K562 (cell line): ENCODE data around the gene KPNA1. TPM values are rescaled to one million over a fixed set of nuclear protein-coding genes. Genes with fewer than 3 reads are reported as not detected.

ENCODE experiments used
- MEIS2 ChIP-seq: fragments of 450-650 bp; IDR thresholded peaks from 2 replicates; pipeline ENCODE4 v1.6.1; 2014; ENCODE audit warnings: mild to moderate bottlenecking; ENCODE audit not compliant: partially characterized antibody
- NFYB ChIP-seq: IDR thresholded peaks from 2 replicates; pipeline ENCODE4 v1.6.1; 2011; ENCODE audit warnings: mild to moderate bottlenecking, moderate library complexity; ENCODE audit not compliant: insufficient read length; ENCODE audit errors: extremely low read depth
- TBP ChIP-seq: optimal IDR thresholded peaks from 2 replicates; pipeline ENCODE3; 2011; ENCODE audit warnings: low read depth, low read length, improper control_type of control experiment
- ZNF239 ChIP-seq: fragments of 250-450 bp; sonication (Bioruptor Pico); IDR thresholded peaks from 2 replicates; pipeline ENCODE4 v1.4.0; 2020; ENCODE audit warnings: mild to moderate bottlenecking
- ZNF780A ChIP-seq: fragments of 250-450 bp; sonication (Bioruptor Pico); IDR thresholded peaks from 2 replicates; pipeline ENCODE4 v1.5.0; 2021; ENCODE audit warnings: mild to moderate bottlenecking
- polyA plus RNA-seq, 8 experiments: library from polyadenylated mRNA; depleted of rRNA in 4 of 8; stranded (reverse) in 5 of 8; unstranded in 3 of 8; fragments of >200 nt; fragmentation: Nextera tagmentation in 2 of 8; fragmentation: Illumina TruSeq in 1 of 8; extraction: Ambion mirVana in 2 of 8; extraction: Trizol in 1 of 8; gene quantifications; 2 replicates each; pipeline versions ENCODE4 v1.2.1 to v1.2.3, GENCODE V29; 2011 to 2014; ENCODE audit warnings: inconsistent platforms in 1 of 8, missing spikeins in 1 of 8
- total RNA-seq, 7 experiments: library from RNA; depleted of rRNA in 6 of 7; stranded (reverse); fragments of >200 nt in 6 of 7; fragmentation: Illumina TruSeq in 2 of 7; extraction: Trizol in 2 of 7; gene quantifications; 2 replicates each; pipeline versions ENCODE4 v1.2.1 to v1.2.3, GENCODE V29; 2011 to 2021; ENCODE audit warnings: low replicate concordance in 1 of 7
- TF ChIP-seq, protein P1 (sequence below): fragments of 450-650 bp; IDR thresholded peaks from 2 replicates; pipeline ENCODE4 v1.6.1; 2016; ENCODE audit warnings: mild to moderate bottlenecking, moderate library complexity
- TF ChIP-seq, protein P2 (sequence below): fragments of 450-650 bp; formaldehyde crosslinking; IDR thresholded peaks from 2 replicates; pipeline ENCODE4 v1.4.0; 2022; ENCODE audit warnings: missing genetic modification characterization
- TF ChIP-seq, protein P3 (sequence below), 2 experiments: IDR thresholded peaks; 2 replicates each; pipeline ENCODE4 v1.6.1; 2011; ENCODE audit warnings: borderline replicate concordance in 1 of 2, control low read depth in 1 of 2, low read depth in 1 of 2, low read length in 1 of 2, mild to moderate bottlenecking in 1 of 2, mixed read lengths in 1 of 2, moderate library complexity in 1 of 2; ENCODE audit not compliant: insufficient read depth in 1 of 2, insufficient read length in 1 of 2, poor library complexity in 1 of 2, severe bottlenecking in 1 of 2; ENCODE audit errors: extremely low read depth in 1 of 2
- TF ChIP-seq, protein P4 (sequence below): fragments of 250-450 bp; sonication (Bioruptor Pico); IDR thresholded peaks from 2 replicates; pipeline ENCODE4 v1.9.0; 2021; ENCODE audit warnings: mild to moderate bottlenecking
- TF ChIP-seq, protein P5 (sequence below): sonication (generic); formaldehyde crosslinking; IDR thresholded peaks from 2 replicates; pipeline ENCODE4 v1.9.0; 2022; ENCODE audit warnings: mild to moderate bottlenecking, missing genetic modification reagents

The KPNA1 gene
- total and polyA plus RNA-seq, 9 of the 15 experiments (the other 6 are each of a cell fraction or from before 2014, with no cell fraction given), result 9.3 to 53.8 (median 33.5) TPM

DNA sequence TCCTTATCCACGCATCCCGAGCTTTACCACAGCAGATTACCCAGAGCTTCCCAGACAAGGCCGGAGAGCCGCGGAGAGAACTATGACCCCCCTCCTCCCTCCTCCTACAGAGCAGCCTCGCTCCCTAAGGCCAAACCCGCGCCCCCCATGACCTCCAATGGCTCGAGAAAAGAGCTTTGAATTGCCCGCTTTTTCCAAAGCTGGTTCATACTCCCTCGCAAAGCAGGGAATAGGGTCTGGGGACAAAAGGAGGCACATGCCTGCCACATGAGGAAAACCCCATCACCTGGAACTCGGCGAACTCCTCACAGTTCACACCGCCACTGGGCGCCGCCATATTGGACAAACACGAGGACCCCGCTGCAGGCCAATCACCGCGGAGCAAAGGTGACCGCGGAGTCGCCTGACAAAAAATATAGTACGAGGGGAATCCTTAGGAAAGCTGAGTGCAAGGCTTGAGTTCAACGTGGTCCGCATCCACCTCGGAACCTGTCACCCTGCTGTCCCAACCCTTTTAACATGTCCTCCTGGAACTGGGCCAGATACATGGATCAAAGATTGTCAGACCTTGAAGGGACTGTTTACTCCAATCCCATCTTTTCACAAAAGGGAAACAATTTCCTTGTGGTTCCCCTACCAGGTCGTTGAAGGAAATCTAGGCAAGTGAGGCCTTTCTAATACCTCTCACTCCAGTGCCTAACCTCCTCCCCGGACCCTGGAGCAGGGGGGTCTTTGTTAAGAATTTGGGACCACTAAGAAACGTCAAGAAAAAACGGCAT is 131.7 kb downstream of the KPNA1 start, which contains the start of gene MIX23 (continued):
- TF ChIP-seq, protein P1, sequence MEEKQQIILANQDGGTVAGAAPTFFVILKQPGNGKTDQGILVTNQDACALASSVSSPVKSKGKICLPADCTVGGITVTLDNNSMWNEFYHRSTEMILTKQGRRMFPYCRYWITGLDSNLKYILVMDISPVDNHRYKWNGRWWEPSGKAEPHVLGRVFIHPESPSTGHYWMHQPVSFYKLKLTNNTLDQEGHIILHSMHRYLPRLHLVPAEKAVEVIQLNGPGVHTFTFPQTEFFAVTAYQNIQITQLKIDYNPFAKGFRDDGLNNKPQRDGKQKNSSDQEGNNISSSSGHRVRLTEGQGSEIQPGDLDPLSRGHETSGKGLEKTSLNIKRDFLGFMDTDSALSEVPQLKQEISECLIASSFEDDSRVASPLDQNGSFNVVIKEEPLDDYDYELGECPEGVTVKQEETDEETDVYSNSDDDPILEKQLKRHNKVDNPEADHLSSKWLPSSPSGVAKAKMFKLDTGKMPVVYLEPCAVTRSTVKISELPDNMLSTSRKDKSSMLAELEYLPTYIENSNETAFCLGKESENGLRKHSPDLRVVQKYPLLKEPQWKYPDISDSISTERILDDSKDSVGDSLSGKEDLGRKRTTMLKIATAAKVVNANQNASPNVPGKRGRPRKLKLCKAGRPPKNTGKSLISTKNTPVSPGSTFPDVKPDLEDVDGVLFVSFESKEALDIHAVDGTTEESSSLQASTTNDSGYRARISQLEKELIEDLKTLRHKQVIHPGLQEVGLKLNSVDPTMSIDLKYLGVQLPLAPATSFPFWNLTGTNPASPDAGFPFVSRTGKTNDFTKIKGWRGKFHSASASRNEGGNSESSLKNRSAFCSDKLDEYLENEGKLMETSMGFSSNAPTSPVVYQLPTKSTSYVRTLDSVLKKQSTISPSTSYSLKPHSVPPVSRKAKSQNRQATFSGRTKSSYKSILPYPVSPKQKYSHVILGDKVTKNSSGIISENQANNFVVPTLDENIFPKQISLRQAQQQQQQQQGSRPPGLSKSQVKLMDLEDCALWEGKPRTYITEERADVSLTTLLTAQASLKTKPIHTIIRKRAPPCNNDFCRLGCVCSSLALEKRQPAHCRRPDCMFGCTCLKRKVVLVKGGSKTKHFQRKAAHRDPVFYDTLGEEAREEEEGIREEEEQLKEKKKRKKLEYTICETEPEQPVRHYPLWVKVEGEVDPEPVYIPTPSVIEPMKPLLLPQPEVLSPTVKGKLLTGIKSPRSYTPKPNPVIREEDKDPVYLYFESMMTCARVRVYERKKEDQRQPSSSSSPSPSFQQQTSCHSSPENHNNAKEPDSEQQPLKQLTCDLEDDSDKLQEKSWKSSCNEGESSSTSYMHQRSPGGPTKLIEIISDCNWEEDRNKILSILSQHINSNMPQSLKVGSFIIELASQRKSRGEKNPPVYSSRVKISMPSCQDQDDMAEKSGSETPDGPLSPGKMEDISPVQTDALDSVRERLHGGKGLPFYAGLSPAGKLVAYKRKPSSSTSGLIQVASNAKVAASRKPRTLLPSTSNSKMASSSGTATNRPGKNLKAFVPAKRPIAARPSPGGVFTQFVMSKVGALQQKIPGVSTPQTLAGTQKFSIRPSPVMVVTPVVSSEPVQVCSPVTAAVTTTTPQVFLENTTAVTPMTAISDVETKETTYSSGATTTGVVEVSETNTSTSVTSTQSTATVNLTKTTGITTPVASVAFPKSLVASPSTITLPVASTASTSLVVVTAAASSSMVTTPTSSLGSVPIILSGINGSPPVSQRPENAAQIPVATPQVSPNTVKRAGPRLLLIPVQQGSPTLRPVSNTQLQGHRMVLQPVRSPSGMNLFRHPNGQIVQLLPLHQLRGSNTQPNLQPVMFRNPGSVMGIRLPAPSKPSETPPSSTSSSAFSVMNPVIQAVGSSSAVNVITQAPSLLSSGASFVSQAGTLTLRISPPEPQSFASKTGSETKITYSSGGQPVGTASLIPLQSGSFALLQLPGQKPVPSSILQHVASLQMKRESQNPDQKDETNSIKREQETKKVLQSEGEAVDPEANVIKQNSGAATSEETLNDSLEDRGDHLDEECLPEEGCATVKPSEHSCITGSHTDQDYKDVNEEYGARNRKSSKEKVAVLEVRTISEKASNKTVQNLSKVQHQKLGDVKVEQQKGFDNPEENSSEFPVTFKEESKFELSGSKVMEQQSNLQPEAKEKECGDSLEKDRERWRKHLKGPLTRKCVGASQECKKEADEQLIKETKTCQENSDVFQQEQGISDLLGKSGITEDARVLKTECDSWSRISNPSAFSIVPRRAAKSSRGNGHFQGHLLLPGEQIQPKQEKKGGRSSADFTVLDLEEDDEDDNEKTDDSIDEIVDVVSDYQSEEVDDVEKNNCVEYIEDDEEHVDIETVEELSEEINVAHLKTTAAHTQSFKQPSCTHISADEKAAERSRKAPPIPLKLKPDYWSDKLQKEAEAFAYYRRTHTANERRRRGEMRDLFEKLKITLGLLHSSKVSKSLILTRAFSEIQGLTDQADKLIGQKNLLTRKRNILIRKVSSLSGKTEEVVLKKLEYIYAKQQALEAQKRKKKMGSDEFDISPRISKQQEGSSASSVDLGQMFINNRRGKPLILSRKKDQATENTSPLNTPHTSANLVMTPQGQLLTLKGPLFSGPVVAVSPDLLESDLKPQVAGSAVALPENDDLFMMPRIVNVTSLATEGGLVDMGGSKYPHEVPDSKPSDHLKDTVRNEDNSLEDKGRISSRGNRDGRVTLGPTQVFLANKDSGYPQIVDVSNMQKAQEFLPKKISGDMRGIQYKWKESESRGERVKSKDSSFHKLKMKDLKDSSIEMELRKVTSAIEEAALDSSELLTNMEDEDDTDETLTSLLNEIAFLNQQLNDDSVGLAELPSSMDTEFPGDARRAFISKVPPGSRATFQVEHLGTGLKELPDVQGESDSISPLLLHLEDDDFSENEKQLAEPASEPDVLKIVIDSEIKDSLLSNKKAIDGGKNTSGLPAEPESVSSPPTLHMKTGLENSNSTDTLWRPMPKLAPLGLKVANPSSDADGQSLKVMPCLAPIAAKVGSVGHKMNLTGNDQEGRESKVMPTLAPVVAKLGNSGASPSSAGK, result peak; percentile 67
- TF ChIP-seq, protein P2, sequence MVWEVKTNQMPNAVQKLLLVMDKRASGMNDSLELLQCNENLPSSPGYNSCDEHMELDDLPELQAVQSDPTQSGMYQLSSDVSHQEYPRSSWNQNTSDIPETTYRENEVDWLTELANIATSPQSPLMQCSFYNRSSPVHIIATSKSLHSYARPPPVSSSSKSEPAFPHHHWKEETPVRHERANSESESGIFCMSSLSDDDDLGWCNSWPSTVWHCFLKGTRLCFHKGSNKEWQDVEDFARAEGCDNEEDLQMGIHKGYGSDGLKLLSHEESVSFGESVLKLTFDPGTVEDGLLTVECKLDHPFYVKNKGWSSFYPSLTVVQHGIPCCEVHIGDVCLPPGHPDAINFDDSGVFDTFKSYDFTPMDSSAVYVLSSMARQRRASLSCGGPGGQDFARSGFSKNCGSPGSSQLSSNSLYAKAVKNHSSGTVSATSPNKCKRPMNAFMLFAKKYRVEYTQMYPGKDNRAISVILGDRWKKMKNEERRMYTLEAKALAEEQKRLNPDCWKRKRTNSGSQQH (CRISPR knock-in tag), result no peak
- TF ChIP-seq TBP, result peak; percentile 80
- TF ChIP-seq, protein P3, sequence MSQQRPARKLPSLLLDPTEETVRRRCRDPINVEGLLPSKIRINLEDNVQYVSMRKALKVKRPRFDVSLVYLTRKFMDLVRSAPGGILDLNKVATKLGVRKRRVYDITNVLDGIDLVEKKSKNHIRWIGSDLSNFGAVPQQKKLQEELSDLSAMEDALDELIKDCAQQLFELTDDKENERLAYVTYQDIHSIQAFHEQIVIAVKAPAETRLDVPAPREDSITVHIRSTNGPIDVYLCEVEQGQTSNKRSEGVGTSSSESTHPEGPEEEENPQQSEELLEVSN (IDR thresholded peaks at IDR 0.05; ENCODE audit: borderline replicate concordance in 1 of 2, extremely low read depth in 1 of 2, insufficient read depth in 1 of 2, insufficient read length in 1 of 2, low read depth in 1 of 2, low read length in 1 of 2, poor library complexity in 1 of 2, severe bottlenecking in 1 of 2), result peak in 1 of 2 experiments; percentile 37
- TF ChIP-seq, protein P4, sequence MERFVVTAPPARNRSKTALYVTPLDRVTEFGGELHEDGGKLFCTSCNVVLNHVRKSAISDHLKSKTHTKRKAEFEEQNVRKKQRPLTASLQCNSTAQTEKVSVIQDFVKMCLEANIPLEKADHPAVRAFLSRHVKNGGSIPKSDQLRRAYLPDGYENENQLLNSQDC (CRISPR knock-in tag), result no peak
- peak; percentile 17 for TF ChIP-seq NFYB
- TF ChIP-seq ZNF239 (CRISPR knock-in tag), result no peak
- TF ChIP-seq MEIS2, result no peak
- no peak for TF ChIP-seq ZNF780A (CRISPR knock-in tag)
- TF ChIP-seq, protein P5, sequence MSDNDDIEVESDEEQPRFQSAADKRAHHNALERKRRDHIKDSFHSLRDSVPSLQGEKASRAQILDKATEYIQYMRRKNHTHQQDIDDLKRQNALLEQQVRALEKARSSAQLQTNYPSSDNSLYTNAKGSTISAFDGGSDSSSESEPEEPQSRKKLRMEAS, result peak; percentile 84
